ENCODE results near the gene SLC17A1.

DNA sequence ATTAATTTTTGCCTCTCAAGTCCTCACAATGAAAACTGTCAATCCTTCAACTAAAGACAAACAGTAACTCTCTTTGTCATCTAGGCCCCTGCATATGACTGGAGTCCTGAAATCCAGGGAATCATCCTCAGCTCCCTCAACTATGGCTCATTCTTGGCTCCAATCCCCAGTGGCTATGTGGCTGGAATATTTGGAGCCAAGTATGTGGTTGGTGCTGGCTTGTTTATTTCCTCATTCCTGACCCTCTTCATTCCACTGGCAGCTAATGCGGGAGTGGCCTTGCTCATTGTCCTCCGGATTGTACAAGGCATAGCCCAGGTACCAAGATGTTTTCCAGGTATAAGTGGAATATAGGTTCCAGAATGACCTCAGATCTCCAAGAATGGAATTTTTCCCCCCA lies 61.9 kb downstream of the SLC17A1 start:
- TF ChIP-seq REST (IDR thresholded peaks at IDR 0.05; ENCODE audit: insufficient read depth in 1 of 2, low read depth in 2 of 2, low read length in 2 of 2) (no peak), TAF1 (IDR thresholded peaks at IDR 0.05; ENCODE audit: borderline replicate concordance, insufficient read depth, low read length) (no peak)

Measured in PFSK-1 (cell line).